GM23248 (cell line): ENCODE measurements around the gene PXDN.

Experiments
- EZH2 ChIP-seq: fragments of 200-600 bp; sonication (generic); IDR thresholded peaks from 2 replicates; pipeline ENCODE4 v1.6.1; 2018; ENCODE audit warnings: antibody characterized with exemption, mild to moderate bottlenecking; ENCODE audit not compliant: insufficient read depth, poor library complexity, severe bottlenecking
- EZH2phosphoT487 ChIP-seq: fragments of 200-600 bp; sonication (generic); IDR thresholded peaks from 2 replicates; pipeline ENCODE4 v1.6.1; 2018; ENCODE audit warnings: antibody characterized with exemption, moderate library complexity, mild to moderate bottlenecking, low read depth; ENCODE audit not compliant: insufficient read depth

GRCh38 chr2:1693723-1694122 lies 50.6 kb downstream of the PXDN start:
- TF ChIP-seq EZH2 (no peak), EZH2phosphoT487 (no peak)
